GM23338 (cell line): Measurements from ENCODE around the gene LPP. TPM values are rescaled to one million over a fixed set of nuclear protein-coding genes. Genes with fewer than 3 reads are reported as not detected.

Experiments used
- ATAC-seq: fragments of 200-7000 bp; cut with Tn5 transposase; 3 replicates; pipeline ENCODE4 v1.9.1; 2020
- DNase-seq: peaks from one replicate; pipeline ENCODE4 v3.0.0-alpha.2; 2015; ENCODE audit warnings: low spot score
- H2AFZ ChIP-seq: fragments of 200-600 bp; sonication (generic); 2 replicates; pipeline ENCODE4 v1.8.0; 2016; ENCODE audit warnings: antibody characterized with exemption, mild to moderate bottlenecking, moderate library complexity
- H3F3A ChIP-seq: fragments of 200-600 bp; sonication (generic); replicated peaks from 2 replicates; pipeline ENCODE4 v1.8.0; 2017; ENCODE audit warnings: antibody characterized with exemption, mixed run types, low read depth
- H3K27ac ChIP-seq: fragments of 200-600 bp; sonication (generic); 2 replicates; pipeline ENCODE4 v1.6.1; 2016; ENCODE audit warnings: low read depth
- H3K27me3 ChIP-seq: fragments of 200-600 bp; sonication (generic); 2 replicates; pipeline ENCODE4 v1.8.0; 2016; ENCODE audit warnings: mild to moderate bottlenecking, mixed run types, moderate library complexity; ENCODE audit not compliant: insufficient read depth
- H3K36me3 ChIP-seq: fragments of 200-600 bp; sonication (generic); 2 replicates; pipeline ENCODE4 v1.8.0; 2016; ENCODE audit warnings: mild to moderate bottlenecking; ENCODE audit not compliant: insufficient read depth
- H3K4me1 ChIP-seq: fragments of 200-600 bp; sonication (generic); 2 replicates; pipeline ENCODE4 v1.8.0; 2016; ENCODE audit warnings: mild to moderate bottlenecking, moderate library complexity; ENCODE audit not compliant: insufficient read depth
- H3K4me2 ChIP-seq: fragments of 200-600 bp; sonication (generic); 2 replicates; pipeline ENCODE4 v1.7.1; 2017; ENCODE audit warnings: mixed run types
- H3K4me3 ChIP-seq: fragments of 200-600 bp; sonication (generic); 2 replicates; pipeline ENCODE4 v1.6.1; 2016; ENCODE audit warnings: mixed run types
- H3K79me2 ChIP-seq: fragments of 200-600 bp; sonication (generic); replicated peaks from 2 replicates; pipeline ENCODE4 v1.8.0; 2017; ENCODE audit warnings: mild to moderate bottlenecking; ENCODE audit not compliant: insufficient read depth
- H3K9me2 ChIP-seq: fragments of 200-600 bp; sonication (generic); 2 replicates; pipeline ENCODE4 v1.8.0; 2017; ENCODE audit not compliant: insufficient read depth
- H4K20me1 ChIP-seq: fragments of 200-600 bp; sonication (generic); replicated peaks from 2 replicates; pipeline ENCODE4 v1.8.0; 2017; ENCODE audit warnings: mild to moderate bottlenecking; ENCODE audit not compliant: insufficient read depth
- H3K27ac Mint-ChIP-seq: 2 replicates; pipeline ENCODE4 v1.8.0; 2020; ENCODE audit warnings: inconsistent platforms, mild to moderate bottlenecking, moderate library complexity, mixed read lengths
- H3K27me3 Mint-ChIP-seq: 3 replicates; pipeline ENCODE4 v1.8.0; 2022; ENCODE audit warnings: low read depth, mild to moderate bottlenecking, moderate library complexity, mixed read lengths, inconsistent platforms; ENCODE audit not compliant: insufficient read depth, poor library complexity
- H3K36me3 Mint-ChIP-seq: 3 replicates; pipeline ENCODE4 v1.8.0; 2021; ENCODE audit warnings: low read depth, mild to moderate bottlenecking, inconsistent platforms, moderate library complexity, mixed read lengths
- H3K4me1 Mint-ChIP-seq: 3 replicates; pipeline ENCODE4 v1.8.0; 2020; ENCODE audit warnings: mild to moderate bottlenecking, inconsistent platforms, mixed read lengths
- H3K4me3 Mint-ChIP-seq: 3 replicates; pipeline ENCODE4 v1.8.0; 2021; ENCODE audit warnings: moderate library complexity, mild to moderate bottlenecking, inconsistent platforms, mixed read lengths
- H3K9me3 Mint-ChIP-seq: 3 replicates; pipeline ENCODE4 v1.8.0; 2020; ENCODE audit warnings: moderate library complexity, mild to moderate bottlenecking, inconsistent platforms, mixed read lengths
- CREB1 ChIP-seq: fragments of 250-450 bp; sonication (Bioruptor Pico); IDR thresholded peaks from 2 replicates; pipeline ENCODE4 v1.5.0; 2020; ENCODE audit warnings: low read depth, mild to moderate bottlenecking, moderate library complexity
- EZH2 ChIP-seq: fragments of 200-600 bp; sonication (generic); IDR thresholded peaks from one replicate; pipeline ENCODE4 v1.8.0; 2017; ENCODE audit warnings: antibody characterized with exemption, mild to moderate bottlenecking, low read depth; ENCODE audit not compliant: unreplicated experiment
- EZH2phosphoT487 ChIP-seq: fragments of 200-600 bp; sonication (generic); IDR thresholded peaks from one replicate; pipeline ENCODE4 v1.8.1; 2018; ENCODE audit warnings: antibody characterized with exemption; ENCODE audit not compliant: unreplicated experiment
- POLR2AphosphoS5 ChIP-seq: IDR thresholded peaks from 2 replicates; pipeline ENCODE4 v1.6.1; 2016; ENCODE audit warnings: antibody characterized with exemption, low read depth
- STAT1 ChIP-seq: IDR thresholded peaks from one replicate; pipeline ENCODE4 v1.6.1; 2016; ENCODE audit warnings: antibody characterized with exemption; ENCODE audit not compliant: unreplicated experiment
- ZNF114 ChIP-seq: fragments of 250-450 bp; sonication (Bioruptor Pico); IDR thresholded peaks from 2 replicates; pipeline ENCODE4 v1.5.0; 2020; ENCODE audit warnings: mild to moderate bottlenecking, moderate library complexity
- ZNF331 ChIP-seq: fragments of 250-450 bp; sonication (Bioruptor Pico); IDR thresholded peaks from 2 replicates; pipeline ENCODE4 v1.5.0; 2020; ENCODE audit warnings: low read depth, mild to moderate bottlenecking, moderate library complexity
- polyA plus RNA-seq: library from polyadenylated mRNA; unstranded; fragments of >200 nt; fragmentation: Nextera tagmentation; extraction: Ambion mirVana; gene quantifications from 2 replicates; pipeline ENCODE4 v1.2.1, GENCODE V29; 2016
- total RNA-seq: library from RNA; depleted of rRNA; stranded (reverse); fragments of >200 nt; shearing (Covaris generic); gene quantifications from 2 replicates; pipeline ENCODE4 v1.2.3, GENCODE V29; 2014
- TF ChIP-seq, protein P1 (sequence below): fragments of 250-450 bp; sonication (Bioruptor Pico); IDR thresholded peaks from 2 replicates; pipeline ENCODE4 v1.5.0; 2020; ENCODE audit warnings: mild to moderate bottlenecking, moderate library complexity
- TF ChIP-seq, protein P2 (sequence below): IDR thresholded peaks from one replicate; pipeline ENCODE4 v1.6.1; 2018; ENCODE audit warnings: antibody characterized with exemption; ENCODE audit not compliant: unreplicated experiment
- TF ChIP-seq, protein P3 (sequence below), 2 experiments: fragments of 200-600 bp in 1 of 2; sonication (generic) in 1 of 2; conservative IDR thresholded peaks; 2 replicates each; pipeline versions ENCODE4 v1.5.1 to v1.6.1; 2016 to 2017; ENCODE audit warnings: antibody characterized with exemption in 2 of 2, low read depth in 2 of 2, mild to moderate bottlenecking in 2 of 2, moderate library complexity in 1 of 2
- TF ChIP-seq, protein P4 (sequence below): IDR thresholded peaks from 2 replicates; pipeline ENCODE4 v1.6.1; 2016; ENCODE audit warnings: antibody characterized with exemption

The LPP gene
- total and polyA plus RNA-seq, 2 experiments from 2014 or later: 23.0 to 35.2 TPM

DNA sequence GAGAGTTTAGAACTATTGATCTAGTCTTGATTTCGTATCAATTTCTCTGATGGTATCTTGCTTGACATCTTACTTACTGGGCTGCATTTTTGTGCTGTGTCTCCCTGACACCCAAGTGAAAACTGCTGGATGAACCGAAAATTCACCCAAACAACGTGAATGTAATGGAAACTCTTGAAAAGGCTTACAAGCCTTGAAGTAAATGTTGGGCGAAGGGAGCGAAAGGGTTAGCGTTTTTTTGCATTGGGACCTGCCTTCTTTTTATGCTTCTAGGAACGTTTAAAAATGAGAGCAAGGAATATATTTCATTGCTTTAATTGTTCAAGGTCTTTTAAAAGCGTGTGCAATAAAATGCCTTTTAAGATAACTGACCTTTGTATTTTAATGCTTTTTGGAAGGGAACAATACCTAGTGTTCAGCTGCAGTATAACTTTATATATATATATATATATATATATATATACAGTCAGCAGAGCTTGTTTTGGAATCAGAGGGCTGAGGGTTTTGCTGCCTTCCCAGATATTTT is 94.1 kb downstream of the LPP start:
- Mint-ChIP-seq H3K9me3 (no peaks in the 10 kb centered on the region), H3K4me3 (no peak overlapping the region), H3K36me3 (no peaks in the 10 kb centered on the region; the same call in 1 of the 3 replicates), H3K27me3 (peaks cover 2% of the 10 kb centered on the region), H3K4me1 (no peaks in the 10 kb centered on the region), H3K27ac (no peak overlapping the region)
- H3K4me3 ChIP-seq: no peak overlapping the region
- no peaks in the 10 kb centered on the region for H3K27me3 ChIP-seq
- H3K36me3 ChIP-seq: no peaks in the 10 kb centered on the region; the same call in 1 of the 2 replicates
- no peaks in the 10 kb centered on the region for H3K4me1 ChIP-seq
- no peaks in the 10 kb centered on the region for H4K20me1 ChIP-seq
- no peaks in the 10 kb centered on the region for H3K9me2 ChIP-seq
- no peak overlapping the region for H3K27ac ChIP-seq
- DNase-seq (no peak), ATAC-seq (no peak)
- no peak overlapping the region for H3K4me2 ChIP-seq
- peaks cover 11% of the 10 kb centered on the region; the same call in 1 of the 2 replicates for H3K79me2 ChIP-seq
- TF ChIP-seq EZH2 (no peak), POLR2AphosphoS5 (no peak), STAT1 (no peak), ZNF114 (CRISPR knock-in tag) (no peak), EZH2phosphoT487 (no peak), ZNF331 (CRISPR knock-in tag) (no peak), CREB1 (CRISPR knock-in tag) (no peak)
- TF ChIP-seq, protein P1, sequence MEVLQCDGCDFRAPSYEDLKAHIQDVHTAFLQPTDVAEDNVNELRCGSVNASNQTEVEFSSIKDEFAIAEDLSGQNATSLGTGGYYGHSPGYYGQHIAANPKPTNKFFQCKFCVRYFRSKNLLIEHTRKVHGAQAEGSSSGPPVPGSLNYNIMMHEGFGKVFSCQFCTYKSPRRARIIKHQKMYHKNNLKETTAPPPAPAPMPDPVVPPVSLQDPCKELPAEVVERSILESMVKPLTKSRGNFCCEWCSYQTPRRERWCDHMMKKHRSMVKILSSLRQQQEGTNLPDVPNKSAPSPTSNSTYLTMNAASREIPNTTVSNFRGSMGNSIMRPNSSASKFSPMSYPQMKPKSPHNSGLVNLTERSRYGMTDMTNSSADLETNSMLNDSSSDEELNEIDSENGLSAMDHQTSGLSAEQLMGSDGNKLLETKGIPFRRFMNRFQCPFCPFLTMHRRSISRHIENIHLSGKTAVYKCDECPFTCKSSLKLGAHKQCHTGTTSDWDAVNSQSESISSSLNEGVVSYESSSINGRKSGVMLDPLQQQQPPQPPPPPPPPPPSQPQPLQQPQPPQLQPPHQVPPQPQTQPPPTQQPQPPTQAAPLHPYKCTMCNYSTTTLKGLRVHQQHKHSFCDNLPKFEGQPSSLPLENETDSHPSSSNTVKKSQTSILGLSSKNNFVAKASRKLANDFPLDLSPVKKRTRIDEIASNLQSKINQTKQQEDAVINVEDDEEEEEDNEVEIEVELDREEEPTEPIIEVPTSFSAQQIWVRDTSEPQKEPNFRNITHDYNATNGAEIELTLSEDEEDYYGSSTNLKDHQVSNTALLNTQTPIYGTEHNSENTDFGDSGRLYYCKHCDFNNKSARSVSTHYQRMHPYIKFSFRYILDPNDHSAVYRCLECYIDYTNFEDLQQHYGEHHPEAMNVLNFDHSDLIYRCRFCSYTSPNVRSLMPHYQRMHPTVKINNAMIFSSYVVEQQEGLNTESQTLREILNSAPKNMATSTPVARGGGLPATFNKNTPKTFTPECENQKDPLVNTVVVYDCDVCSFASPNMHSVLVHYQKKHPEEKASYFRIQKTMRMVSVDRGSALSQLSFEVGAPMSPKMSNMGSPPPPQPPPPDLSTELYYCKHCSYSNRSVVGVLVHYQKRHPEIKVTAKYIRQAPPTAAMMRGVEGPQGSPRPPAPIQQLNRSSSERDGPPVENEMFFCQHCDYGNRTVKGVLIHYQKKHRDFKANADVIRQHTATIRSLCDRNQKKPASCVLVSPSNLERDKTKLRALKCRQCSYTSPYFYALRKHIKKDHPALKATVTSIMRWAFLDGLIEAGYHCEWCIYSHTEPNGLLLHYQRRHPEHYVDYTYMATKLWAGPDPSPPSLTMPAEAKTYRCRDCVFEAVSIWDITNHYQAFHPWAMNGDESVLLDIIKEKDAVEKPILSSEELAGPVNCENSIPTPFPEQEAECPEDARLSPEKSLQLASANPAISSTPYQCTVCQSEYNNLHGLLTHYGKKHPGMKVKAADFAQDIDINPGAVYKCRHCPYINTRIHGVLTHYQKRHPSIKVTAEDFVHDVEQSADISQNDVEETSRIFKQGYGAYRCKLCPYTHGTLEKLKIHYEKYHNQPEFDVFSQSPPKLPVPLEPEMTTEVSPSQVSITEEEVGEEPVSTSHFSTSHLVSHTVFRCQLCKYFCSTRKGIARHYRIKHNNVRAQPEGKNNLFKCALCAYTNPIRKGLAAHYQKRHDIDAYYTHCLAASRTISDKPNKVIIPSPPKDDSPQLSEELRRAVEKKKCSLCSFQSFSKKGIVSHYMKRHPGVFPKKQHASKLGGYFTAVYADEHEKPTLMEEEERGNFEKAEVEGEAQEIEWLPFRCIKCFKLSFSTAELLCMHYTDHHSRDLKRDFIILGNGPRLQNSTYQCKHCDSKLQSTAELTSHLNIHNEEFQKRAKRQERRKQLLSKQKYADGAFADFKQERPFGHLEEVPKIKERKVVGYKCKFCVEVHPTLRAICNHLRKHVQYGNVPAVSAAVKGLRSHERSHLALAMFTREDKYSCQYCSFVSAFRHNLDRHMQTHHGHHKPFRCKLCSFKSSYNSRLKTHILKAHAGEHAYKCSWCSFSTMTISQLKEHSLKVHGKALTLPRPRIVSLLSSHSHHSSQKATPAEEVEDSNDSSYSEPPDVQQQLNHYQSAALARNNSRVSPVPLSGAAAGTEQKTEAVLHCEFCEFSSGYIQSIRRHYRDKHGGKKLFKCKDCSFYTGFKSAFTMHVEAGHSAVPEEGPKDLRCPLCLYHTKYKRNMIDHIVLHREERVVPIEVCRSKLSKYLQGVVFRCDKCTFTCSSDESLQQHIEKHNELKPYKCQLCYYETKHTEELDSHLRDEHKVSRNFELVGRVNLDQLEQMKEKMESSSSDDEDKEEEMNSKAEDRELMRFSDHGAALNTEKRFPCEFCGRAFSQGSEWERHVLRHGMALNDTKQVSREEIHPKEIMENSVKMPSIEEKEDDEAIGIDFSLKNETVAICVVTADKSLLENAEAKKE (CRISPR knock-in tag): no peak
- TF ChIP-seq, protein P2, sequence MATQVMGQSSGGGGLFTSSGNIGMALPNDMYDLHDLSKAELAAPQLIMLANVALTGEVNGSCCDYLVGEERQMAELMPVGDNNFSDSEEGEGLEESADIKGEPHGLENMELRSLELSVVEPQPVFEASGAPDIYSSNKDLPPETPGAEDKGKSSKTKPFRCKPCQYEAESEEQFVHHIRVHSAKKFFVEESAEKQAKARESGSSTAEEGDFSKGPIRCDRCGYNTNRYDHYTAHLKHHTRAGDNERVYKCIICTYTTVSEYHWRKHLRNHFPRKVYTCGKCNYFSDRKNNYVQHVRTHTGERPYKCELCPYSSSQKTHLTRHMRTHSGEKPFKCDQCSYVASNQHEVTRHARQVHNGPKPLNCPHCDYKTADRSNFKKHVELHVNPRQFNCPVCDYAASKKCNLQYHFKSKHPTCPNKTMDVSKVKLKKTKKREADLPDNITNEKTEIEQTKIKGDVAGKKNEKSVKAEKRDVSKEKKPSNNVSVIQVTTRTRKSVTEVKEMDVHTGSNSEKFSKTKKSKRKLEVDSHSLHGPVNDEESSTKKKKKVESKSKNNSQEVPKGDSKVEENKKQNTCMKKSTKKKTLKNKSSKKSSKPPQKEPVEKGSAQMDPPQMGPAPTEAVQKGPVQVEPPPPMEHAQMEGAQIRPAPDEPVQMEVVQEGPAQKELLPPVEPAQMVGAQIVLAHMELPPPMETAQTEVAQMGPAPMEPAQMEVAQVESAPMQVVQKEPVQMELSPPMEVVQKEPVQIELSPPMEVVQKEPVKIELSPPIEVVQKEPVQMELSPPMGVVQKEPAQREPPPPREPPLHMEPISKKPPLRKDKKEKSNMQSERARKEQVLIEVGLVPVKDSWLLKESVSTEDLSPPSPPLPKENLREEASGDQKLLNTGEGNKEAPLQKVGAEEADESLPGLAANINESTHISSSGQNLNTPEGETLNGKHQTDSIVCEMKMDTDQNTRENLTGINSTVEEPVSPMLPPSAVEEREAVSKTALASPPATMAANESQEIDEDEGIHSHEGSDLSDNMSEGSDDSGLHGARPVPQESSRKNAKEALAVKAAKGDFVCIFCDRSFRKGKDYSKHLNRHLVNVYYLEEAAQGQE: no peak
- TF ChIP-seq, protein P3, sequence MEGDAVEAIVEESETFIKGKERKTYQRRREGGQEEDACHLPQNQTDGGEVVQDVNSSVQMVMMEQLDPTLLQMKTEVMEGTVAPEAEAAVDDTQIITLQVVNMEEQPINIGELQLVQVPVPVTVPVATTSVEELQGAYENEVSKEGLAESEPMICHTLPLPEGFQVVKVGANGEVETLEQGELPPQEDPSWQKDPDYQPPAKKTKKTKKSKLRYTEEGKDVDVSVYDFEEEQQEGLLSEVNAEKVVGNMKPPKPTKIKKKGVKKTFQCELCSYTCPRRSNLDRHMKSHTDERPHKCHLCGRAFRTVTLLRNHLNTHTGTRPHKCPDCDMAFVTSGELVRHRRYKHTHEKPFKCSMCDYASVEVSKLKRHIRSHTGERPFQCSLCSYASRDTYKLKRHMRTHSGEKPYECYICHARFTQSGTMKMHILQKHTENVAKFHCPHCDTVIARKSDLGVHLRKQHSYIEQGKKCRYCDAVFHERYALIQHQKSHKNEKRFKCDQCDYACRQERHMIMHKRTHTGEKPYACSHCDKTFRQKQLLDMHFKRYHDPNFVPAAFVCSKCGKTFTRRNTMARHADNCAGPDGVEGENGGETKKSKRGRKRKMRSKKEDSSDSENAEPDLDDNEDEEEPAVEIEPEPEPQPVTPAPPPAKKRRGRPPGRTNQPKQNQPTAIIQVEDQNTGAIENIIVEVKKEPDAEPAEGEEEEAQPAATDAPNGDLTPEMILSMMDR (conservative IDR thresholded peaks at IDR 0.05; ENCODE audit: low read depth in 2 of 2): no peak
- TF ChIP-seq, protein P4, sequence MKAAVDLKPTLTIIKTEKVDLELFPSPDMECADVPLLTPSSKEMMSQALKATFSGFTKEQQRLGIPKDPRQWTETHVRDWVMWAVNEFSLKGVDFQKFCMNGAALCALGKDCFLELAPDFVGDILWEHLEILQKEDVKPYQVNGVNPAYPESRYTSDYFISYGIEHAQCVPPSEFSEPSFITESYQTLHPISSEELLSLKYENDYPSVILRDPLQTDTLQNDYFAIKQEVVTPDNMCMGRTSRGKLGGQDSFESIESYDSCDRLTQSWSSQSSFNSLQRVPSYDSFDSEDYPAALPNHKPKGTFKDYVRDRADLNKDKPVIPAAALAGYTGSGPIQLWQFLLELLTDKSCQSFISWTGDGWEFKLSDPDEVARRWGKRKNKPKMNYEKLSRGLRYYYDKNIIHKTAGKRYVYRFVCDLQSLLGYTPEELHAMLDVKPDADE: no peak
- no peak overlapping the region for H2AFZ ChIP-seq
- H3F3A ChIP-seq: no peaks in the 10 kb centered on the region
